ENCODE results near the gene ARFGAP1. TPM values are rescaled to one million over a fixed set of nuclear protein-coding genes. Genes with fewer than 3 reads are reported as not detected.
"Not testable (repeated sequence)": the region's sequence is repeated elsewhere in the genome, so short reads cannot be mapped to it uniquely, and the experiment has no call there.

The ARFGAP1 gene
- total RNA-seq, 1 donor from 2014 or later, result 93.6 TPM

DNA sequence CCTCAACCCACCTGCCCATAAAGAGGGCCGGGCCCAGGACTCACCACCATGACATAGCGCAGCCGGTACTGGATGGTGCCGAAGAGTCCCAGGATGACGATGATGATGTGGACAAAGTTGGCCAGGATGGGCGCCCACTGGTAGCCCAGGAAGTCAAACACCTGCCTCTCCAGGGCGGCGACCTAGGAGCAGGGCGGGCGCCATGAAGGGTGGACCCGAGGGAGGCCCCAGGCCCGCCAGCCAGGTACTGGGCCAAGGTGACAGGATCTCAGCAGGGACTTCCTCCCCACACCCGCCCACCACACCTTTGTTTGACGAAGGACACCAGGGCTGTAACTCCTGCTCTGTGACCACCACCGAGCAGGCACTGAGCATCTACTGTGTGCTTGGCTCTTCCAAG lies 22.7 kb upstream of the ARFGAP1 start:
- Mint-ChIP-seq H3K4me1 (ENCODE audit: low read depth, unreplicated experiment) (peaks cover 27% of the 10 kb centered on the region), H3K4me3 (ENCODE audit: unreplicated experiment) (no peak overlapping the region), H3K27me3 (ENCODE audit: unreplicated experiment) (peaks cover 12% of the 10 kb centered on the region), H3K36me3 (ENCODE audit: unreplicated experiment) (no peaks in the 10 kb centered on the region), H3K27ac (ENCODE audit: unreplicated experiment) (no peak overlapping the region), H3K9me3 (ENCODE audit: unreplicated experiment) (peaks cover 10% of the 10 kb centered on the region)
- DNase-seq, result no peak
- TF ChIP-seq, protein P1, sequence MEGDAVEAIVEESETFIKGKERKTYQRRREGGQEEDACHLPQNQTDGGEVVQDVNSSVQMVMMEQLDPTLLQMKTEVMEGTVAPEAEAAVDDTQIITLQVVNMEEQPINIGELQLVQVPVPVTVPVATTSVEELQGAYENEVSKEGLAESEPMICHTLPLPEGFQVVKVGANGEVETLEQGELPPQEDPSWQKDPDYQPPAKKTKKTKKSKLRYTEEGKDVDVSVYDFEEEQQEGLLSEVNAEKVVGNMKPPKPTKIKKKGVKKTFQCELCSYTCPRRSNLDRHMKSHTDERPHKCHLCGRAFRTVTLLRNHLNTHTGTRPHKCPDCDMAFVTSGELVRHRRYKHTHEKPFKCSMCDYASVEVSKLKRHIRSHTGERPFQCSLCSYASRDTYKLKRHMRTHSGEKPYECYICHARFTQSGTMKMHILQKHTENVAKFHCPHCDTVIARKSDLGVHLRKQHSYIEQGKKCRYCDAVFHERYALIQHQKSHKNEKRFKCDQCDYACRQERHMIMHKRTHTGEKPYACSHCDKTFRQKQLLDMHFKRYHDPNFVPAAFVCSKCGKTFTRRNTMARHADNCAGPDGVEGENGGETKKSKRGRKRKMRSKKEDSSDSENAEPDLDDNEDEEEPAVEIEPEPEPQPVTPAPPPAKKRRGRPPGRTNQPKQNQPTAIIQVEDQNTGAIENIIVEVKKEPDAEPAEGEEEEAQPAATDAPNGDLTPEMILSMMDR (IDR thresholded peaks at IDR 0.05; ENCODE audit: partially characterized antibody, unreplicated experiment), result no peak

DNA sequence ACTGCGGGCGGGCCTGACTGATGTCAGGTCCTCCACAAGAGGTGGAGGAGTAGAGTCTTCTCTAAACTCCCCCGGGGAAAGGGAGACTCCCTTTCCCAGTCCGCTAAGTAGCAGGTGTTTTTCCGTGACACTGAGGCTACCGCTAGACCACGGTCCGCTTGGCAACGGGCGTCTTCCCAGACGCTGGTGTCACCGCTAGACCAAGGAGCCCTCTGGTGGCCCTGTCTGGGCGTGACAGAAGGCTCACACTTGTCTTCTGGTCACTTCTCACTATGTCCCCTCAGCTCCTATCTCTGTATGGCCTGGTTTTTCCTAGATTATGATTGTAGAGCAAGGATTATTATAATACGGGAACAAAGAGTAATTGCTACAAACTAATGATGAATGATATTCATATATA lies 21.3 kb upstream of the ARFGAP1 start:
- H3K36me3 Mint-ChIP-seq (ENCODE audit: unreplicated experiment); H3K27me3 Mint-ChIP-seq (ENCODE audit: unreplicated experiment): not testable (repeated sequence)
- Mint-ChIP-seq H3K27ac (ENCODE audit: unreplicated experiment) (peak overlapping the region; percentile 48), H3K9me3 (ENCODE audit: unreplicated experiment) (peaks cover 13% of the 10 kb centered on the region), H3K4me1 (ENCODE audit: low read depth, unreplicated experiment) (peaks cover 37% of the 10 kb centered on the region), H3K4me3 (ENCODE audit: unreplicated experiment) (peak overlapping the region; percentile 64)
- DNase-seq, result peak; percentile 77
- TF ChIP-seq, protein P1 (IDR thresholded peaks at IDR 0.05; ENCODE audit: partially characterized antibody, unreplicated experiment), result peak; percentile 58

DNA sequence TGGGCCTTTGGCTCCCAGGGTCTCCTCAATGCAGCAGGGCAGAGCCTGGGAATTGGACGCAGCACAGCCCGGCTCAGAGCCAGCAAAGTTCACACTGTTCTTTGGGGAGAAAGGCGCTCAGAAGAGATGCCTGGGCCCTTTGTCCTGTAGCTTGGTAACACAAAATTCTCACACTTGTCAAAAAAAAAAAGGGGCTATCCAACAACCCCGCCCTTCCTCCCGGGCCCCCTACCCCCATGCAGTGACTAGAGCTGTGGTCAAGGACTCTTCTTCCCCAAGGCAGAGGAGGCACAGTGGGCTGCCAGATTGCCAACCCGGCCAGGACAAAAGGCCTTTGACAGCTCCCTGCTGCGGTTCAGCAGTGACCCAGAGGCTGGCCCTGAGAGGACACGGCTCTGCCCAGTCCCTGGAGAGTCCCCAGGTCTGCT lies 20.3 kb upstream of the ARFGAP1 start:
- no peak for DNase-seq
- Mint-ChIP-seq H3K27ac (ENCODE audit: unreplicated experiment) (peak overlapping the region; percentile 99), H3K4me1 (ENCODE audit: low read depth, unreplicated experiment) (peaks cover 43% of the 10 kb centered on the region), H3K36me3 (ENCODE audit: unreplicated experiment) (peaks cover 6% of the 10 kb centered on the region), H3K27me3 (ENCODE audit: unreplicated experiment) (peaks cover 13% of the 10 kb centered on the region), H3K9me3 (ENCODE audit: unreplicated experiment) (peaks cover 15% of the 10 kb centered on the region), H3K4me3 (ENCODE audit: unreplicated experiment) (peak overlapping the region; percentile 94)
- TF ChIP-seq, protein P1 (IDR thresholded peaks at IDR 0.05; ENCODE audit: partially characterized antibody, unreplicated experiment), result no peak

DNA sequence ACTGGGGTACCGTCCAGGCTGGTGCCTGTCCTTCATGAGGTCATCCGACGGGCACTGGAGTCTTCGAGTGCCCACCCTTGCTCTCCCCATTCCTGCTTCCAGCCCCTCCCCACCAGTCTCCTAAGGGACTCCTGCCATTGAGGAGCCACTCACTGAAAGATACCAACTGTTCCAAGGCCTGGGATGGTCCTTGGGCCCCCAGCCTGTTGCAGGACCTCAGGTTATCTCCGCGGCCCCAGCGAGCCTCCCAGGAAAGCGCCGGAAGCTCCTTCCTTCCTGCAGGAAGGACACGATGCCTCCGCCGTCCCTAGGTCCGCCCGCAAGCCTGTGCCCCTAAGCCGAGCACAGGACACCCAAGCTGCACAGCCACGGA lies 19.6 kb upstream of the ARFGAP1 start:
- peaks cover 13% of the 10 kb centered on the region for H3K27me3 Mint-ChIP-seq (ENCODE audit: unreplicated experiment)
- DNase-seq, result no peak
- H3K27ac Mint-ChIP-seq (ENCODE audit: unreplicated experiment), result peak overlapping the region; percentile 99
- peak overlapping the region; percentile 94 for H3K4me3 Mint-ChIP-seq (ENCODE audit: unreplicated experiment)
- TF ChIP-seq, protein P1 (IDR thresholded peaks at IDR 0.05; ENCODE audit: partially characterized antibody, unreplicated experiment), result no peak
- H3K9me3 Mint-ChIP-seq (ENCODE audit: unreplicated experiment), result peaks cover 16% of the 10 kb centered on the region
- peaks cover 50% of the 10 kb centered on the region for H3K4me1 Mint-ChIP-seq (ENCODE audit: low read depth, unreplicated experiment)
- H3K36me3 Mint-ChIP-seq (ENCODE audit: unreplicated experiment), result peaks cover 11% of the 10 kb centered on the region

DNA sequence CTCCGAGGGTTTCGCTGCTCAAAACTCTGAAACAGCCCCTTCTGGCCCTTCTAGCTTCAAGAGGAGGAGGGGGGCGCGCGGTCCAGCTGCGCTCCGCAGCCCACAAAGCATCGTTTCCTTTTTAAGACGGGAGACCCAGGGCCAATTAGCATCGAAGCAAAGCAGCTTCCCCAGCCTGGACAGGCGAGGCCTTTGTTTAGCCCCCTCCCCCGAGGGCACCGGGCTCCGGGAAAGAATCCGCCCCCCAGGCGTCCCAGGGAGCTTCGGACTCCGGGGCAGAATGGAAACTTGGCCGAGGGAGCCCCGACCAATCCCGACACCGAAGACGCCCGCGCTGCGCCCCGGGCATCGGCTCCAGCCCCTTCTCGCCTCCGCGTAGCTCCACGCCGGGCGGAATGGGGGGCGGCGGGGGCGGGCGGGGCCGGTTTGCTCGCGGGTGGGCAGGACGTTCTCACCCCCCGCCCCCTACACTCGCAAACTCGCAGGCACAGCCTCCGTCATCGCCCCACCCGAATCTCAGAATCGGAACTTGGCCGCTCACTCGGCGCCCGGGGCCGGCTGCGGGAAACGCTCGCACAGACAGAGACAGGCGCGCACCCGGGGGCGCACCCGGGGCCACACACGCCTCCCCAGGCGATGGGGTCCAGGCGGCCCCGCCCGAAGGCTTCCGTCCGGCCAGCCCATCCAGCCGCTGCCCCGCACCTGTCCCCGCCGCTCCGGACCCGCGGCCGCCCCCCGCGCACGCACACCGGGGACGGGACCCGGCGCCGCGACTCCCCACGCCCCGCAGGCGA lies 19.0 kb upstream of the ARFGAP1 start:
- H3K4me1 Mint-ChIP-seq (ENCODE audit: low read depth, unreplicated experiment), result peaks cover 45% of the 10 kb centered on the region
- peak overlapping the region; percentile 99 for H3K27ac Mint-ChIP-seq (ENCODE audit: unreplicated experiment)
- H3K4me3 Mint-ChIP-seq (ENCODE audit: unreplicated experiment), result peak overlapping the region; percentile 94
- peak; percentile 86 for DNase-seq
- peaks cover 13% of the 10 kb centered on the region for H3K27me3 Mint-ChIP-seq (ENCODE audit: unreplicated experiment)
- TF ChIP-seq, protein P1 (IDR thresholded peaks at IDR 0.05; ENCODE audit: partially characterized antibody, unreplicated experiment), result no peak
- H3K36me3 Mint-ChIP-seq (ENCODE audit: unreplicated experiment), result peaks cover 11% of the 10 kb centered on the region
- H3K9me3 Mint-ChIP-seq (ENCODE audit: unreplicated experiment), result peaks cover 16% of the 10 kb centered on the region

Measured in glutamatergic neuron (in vitro differentiated cells).